Measurements from ENCODE around the gene POLR2J3. TPM values are rescaled to one million over a fixed set of nuclear protein-coding genes. Genes with fewer than 3 reads are reported as not detected.
"Not testable (repeated sequence)": the region's sequence is repeated elsewhere in the genome, so short reads cannot be mapped to it uniquely, and the experiment has no call there.

Gene POLR2J3
- polyA plus RNA-seq, 1 donor: 60.3 TPM

- DNase-seq (ENCODE audit: low read depth): not testable (repeated sequence)
Observed at GRCh38 chr7:102520797-102521196, 51.6 kb downstream of the POLR2J3 start.

DNA sequence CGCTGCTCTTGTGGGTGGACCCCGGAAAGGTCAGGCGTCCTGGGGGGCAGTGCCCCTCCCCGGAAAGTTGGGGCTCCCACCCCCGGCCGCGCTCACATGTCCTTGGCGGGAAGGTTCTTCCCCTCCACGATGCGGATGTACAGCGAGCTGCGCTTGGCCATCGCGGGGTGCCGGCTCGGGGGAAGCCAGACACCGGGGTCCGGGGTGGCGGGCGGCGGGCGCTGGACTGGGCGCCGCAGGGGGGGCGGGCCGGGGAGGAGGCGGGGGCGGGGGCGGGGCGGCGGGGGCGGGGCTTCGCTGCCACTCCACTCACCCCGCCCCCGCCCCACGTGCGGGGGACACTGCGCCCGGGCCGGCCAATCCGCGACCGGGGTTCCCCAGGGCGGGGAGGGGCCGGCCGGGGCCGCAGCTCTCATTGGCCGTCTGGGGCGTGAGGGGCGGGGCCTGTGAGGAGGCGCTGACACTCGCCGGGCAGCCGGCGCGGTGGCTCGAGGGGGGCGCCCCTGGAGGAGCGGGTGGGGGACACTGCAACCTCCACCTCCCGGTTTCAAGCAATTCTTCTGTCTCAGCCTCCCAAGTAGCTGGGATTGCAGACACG lies 54.7 kb downstream of the POLR2J3 start, which contains the start of gene RASA4B:
Gene RASA4B, minus strand, starts transcription at position 228 of the 598 bp plus-strand sequence. Its CDS starts 67 bp downstream, at position 161.
- DNase-seq (ENCODE audit: low read depth): not testable (repeated sequence)

Other genes with a start within 250 kb of the POLR2J3 start
- 5.3 TPM for gene SPDYE6, start 216.1 kb downstream of the POLR2J3 start, polyA plus RNA-seq (ENCODE audit: insufficient read length)
- gene PRKRIP1, start 176.2 kb downstream of the POLR2J3 start, polyA plus RNA-seq (ENCODE audit: insufficient read length): 27.4 TPM
- gene ORAI2, start 139.0 kb downstream of the POLR2J3 start, polyA plus RNA-seq (ENCODE audit: insufficient read length): 7.4 TPM
- gene ALKBH4, start 107.7 kb downstream of the POLR2J3 start, polyA plus RNA-seq (ENCODE audit: insufficient read length): 7.9 TPM
- gene LRWD1, start 107.6 kb downstream of the POLR2J3 start, polyA plus RNA-seq (ENCODE audit: insufficient read length): 10.2 TPM
- gene POLR2J, start 93.7 kb downstream of the POLR2J3 start, polyA plus RNA-seq (ENCODE audit: insufficient read length): 28.0 TPM
- gene RASA4B, start 54.8 kb downstream of the POLR2J3 start, polyA plus RNA-seq (ENCODE audit: insufficient read length): 20.7 TPM
- 13.4 TPM for gene UPK3BL2, start 28.9 kb downstream of the POLR2J3 start, polyA plus RNA-seq (ENCODE audit: insufficient read length)
- 7.4 TPM for gene SPDYE2, start 21.4 kb downstream of the POLR2J3 start, polyA plus RNA-seq (ENCODE audit: insufficient read length)
- gene RASA4, start 44.2 kb upstream of the POLR2J3 start, polyA plus RNA-seq (ENCODE audit: insufficient read length): 38.6 TPM
- 9.8 TPM for gene UPK3BL1, start 70.2 kb upstream of the POLR2J3 start, polyA plus RNA-seq (ENCODE audit: insufficient read length)
- 2.7 TPM for gene SPDYE2B, start 77.7 kb upstream of the POLR2J3 start, polyA plus RNA-seq (ENCODE audit: insufficient read length)
- gene POLR2J2, start 99.1 kb upstream of the POLR2J3 start, polyA plus RNA-seq (ENCODE audit: insufficient read length): 2.7 TPM
- 5.1 TPM for gene FAM185A, start 176.4 kb upstream of the POLR2J3 start, polyA plus RNA-seq (ENCODE audit: insufficient read length)